AG08396 (cell line): Measurements from ENCODE around the gene CDC42BPA.
A peak's percentile ranks its signal among the peaks of the same experiment; 100 is the strongest.

Source experiments
- DNase-seq: peaks from one replicate; pipeline ENCODE4 v3.0.0; 2012; ENCODE audit warnings: low spot score, mixed read lengths

Gene CDC42BPA

DNA sequence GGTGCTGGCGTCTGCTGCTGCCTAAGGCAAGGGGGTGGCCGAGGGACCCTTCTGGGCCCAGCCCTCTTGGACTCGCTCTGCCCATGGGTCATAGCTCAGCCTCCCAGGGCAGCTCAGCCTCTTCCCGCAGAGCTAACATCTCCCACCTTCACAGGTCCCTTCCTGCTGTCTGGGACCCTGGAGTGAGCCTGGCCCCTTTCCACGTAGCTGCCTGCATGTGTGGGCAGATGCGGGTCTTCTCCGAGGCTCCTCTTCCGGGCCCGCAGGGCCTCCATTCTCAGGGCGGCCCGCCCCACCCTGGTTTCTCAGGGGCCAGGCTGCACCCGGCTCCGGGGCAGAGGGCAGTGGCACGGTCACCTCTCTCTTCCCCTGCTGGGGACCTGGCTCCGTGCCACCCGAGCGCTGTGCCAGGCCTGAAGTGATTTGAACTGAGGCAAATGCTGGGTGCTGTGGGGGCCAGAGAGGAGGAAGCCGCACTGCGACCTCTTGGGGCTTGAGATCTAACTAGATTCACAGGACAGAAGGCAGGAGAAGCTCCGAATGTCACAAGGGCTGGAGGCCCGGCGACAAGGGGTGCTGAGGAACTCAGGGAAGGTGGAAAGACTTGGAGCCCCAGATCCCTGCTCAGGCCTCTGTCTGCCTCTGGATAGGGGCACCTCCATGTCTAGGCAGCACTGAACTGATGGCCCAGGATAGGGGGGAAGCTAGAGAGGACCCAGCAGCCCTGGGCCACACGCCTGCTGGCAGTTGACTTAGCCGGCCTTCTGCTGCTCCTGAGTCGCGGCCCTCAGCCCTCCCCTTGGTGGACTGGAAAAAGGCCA is 337.5 kb downstream of the CDC42BPA start:
- no peak for DNase-seq

DNA sequence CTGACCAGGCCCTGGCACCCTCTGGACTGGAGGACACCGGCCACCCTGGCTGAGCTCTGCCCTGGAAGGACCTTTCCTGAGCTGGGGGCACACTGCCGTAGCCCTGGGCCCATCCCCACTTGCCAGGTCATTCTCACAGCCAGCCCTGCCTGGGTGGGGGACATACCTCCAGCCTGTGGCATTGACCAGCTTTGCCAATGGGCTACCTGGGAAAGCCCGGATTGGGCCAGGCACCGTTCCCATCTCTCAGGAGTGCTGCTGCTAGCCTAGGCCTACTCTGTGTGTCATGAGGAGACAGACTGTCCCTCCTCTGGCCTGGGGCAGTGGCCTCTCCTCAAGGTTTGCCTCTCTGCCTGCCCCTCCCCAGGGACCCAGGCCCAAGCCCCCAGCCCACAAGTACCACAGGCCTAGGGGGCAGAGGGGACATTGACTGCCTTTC is 338.2 kb downstream of the CDC42BPA start:
- no peak for DNase-seq

DNA sequence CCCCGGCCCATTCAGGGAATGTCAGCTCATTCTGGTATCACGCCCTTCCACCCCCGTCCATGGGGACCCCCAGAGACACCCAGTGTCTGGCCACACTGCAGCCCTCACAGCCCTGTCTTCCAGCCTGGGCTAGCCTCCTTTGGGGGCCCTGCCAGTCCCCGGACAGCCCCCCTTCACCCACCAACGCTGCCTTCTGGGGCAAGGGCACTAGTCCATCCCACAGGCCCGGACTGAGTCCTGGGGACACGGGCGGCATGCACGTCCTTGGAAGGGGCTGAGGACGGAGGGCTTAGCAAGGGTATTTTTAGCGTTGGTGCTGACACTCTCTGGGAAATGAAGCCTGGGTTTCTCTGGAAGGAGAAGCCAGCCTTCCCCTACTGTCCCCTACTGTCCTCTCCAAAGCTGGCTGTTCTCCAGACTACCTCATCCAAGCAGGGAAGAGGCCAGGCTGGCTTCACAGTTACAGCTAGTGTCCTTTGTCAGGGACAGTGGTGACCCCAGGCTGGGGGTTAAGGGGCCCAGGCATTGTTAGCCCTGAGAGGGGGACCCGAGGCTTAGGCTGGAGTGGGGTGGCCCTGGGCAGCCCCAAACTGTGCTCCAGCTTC is 338.7 kb downstream of the CDC42BPA start:
- DNase-seq = no peak

GRCh38 chr1:226979115-226979516 is 339.2 kb downstream of the CDC42BPA start:
- no peak for DNase-seq

GRCh38 chr1:226978432-226979114 is 339.7 kb downstream of the CDC42BPA start:
- DNase-seq = no peak

GRCh38 chr1:226977643-226978431 is 340.5 kb downstream of the CDC42BPA start:
- no peak for DNase-seq

DNA sequence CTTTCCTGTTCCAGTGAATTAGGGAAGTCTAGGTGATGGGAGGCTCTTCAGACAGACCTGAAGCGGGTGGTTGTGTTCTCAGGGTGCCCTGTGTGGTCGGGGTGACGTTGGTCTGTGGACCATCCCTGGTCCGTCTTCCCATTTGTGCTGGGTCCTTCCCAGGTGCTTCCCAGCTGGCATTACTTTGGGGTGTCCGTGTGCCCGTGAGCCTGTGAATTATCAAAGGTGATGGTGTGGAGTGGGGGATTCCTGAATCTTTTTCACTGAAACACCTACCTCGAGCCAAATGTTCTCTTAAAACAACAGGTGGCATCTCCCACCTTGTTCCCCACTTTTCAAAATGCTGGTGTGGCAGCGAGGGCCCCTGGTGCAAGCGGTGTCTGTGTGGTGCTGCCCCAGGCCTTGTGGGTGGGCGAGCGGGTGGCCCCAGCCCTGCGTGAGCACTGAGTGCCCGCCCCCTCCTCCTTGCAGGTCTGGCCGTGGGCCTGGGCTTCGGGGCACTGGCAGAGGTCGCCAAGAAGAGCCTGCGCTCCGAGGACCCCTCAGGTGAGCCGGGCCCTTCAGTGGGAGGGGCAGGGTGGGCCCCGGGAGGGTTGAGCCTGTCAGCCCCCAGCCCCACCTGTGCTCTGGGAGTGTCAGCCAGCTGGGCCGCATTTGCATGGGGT is 341.2 kb downstream of the CDC42BPA start:
- DNase-seq = no peak

DNA sequence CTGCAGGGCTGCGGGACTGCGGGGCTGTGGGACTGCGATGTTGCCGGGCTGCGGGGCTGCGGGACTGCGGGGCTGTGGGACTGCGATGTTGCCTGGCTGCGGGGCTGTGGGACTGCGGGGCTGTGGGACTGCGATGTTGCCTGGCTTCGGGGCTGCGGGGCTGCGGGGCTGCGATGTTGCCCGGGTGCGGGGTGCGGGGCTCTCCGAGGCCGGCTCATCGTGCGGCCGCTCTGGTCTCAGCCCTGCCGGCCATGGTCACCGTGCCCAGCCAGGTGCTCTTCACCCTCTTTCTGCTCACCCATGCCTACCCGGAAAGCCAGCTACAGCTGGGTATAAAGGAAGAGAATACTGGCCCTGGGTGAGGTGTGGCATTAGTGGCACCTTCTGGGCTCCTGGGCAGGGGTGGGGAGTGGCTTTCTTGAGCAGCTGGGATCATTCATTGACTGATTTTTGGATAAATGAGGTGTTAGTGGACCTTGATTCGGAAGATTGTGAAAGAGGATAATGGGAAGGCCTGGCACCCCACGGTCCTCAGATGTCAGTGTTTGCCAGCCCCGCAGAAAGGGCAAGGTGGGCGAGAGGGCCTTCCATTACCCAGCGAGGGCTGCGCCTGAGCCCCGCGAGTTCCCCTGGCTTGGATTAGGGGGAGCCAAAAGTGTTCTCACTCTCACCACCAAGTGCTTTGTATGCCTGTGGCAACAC is 341.9 kb downstream of the CDC42BPA start:
- DNase-seq = no peak

DNA sequence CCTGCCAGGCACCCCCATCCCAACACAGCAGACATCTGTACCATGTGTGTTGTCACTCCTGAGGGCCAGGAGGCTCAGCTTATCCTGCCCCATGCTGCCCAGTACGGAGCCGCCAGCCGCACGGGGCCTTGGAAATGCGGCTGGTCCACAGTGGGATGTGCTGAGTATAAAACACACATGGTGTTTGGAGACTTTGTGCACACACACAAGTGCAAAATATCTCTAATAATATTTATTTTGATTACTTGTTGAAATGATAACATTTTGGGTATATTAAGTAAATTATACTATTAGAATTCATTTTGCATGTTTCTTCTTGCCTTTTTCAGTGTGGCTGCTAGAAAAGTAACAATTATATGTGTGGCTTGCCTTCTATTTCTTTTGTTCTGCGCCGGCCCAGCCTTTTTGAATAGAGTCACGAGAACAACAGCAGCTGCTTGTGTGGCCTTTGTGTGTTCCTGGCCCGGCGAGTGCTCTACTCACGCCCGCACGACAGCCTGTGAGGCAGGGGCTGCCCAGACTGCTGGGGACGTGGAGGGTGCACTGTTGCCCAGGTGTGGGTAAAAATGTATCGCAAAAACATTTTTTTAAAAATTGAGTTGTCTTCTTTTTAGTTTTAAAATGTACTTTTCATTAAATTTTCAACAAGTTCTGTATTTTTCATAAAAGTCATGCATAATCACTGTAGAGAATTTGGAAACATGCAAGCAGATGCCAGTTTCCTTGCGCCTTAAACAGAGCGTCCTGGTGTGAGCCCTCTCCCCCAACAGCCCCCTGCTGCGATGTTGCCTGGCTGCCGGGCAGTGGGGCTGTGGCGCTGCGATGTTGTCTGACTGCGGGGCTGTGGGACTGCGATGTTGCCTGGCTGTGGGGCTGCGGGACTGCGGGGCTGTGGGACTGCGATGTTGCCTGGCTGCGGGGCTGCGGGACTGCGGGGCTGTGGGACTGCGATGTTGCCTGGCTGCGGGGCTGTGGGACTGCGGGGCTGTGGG is 342.7 kb downstream of the CDC42BPA start:
- DNase-seq = no peak

DNA sequence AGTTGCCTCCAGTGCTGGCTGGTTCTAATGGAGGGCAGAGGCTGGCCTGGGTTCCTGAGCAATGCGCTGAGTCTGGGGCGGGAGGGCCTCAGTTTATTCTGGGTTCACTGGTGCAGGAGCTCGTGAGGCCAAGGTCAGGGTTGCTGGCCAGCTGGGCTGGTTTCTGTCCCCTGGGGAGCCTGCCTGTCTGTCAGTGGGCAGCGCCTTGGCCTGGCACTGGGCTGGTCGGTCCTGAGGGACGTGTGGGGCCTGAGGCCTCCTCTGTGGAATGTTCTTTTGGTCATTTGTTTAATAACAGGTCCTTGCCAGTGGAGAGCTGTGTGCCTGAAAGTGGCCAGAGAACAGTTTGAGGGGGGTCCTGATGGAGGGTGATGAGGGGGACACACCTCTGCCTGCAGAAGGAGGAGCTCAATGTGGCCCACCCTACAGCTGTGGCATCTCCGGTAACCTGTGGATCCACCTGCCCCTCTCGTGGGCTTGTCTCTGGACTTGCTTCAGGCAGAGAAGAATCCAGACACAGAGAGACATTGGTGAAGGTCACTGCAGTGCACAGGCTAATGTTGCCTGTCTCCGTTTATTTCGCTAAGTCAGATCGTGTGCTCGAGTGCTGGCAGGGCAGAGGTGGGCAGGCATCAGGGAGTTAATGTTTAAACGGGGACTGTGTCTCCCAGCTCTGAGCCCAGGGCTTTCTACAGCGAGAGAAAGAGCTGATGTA is 343.6 kb downstream of the CDC42BPA start:
- DNase-seq = no peak

DNA sequence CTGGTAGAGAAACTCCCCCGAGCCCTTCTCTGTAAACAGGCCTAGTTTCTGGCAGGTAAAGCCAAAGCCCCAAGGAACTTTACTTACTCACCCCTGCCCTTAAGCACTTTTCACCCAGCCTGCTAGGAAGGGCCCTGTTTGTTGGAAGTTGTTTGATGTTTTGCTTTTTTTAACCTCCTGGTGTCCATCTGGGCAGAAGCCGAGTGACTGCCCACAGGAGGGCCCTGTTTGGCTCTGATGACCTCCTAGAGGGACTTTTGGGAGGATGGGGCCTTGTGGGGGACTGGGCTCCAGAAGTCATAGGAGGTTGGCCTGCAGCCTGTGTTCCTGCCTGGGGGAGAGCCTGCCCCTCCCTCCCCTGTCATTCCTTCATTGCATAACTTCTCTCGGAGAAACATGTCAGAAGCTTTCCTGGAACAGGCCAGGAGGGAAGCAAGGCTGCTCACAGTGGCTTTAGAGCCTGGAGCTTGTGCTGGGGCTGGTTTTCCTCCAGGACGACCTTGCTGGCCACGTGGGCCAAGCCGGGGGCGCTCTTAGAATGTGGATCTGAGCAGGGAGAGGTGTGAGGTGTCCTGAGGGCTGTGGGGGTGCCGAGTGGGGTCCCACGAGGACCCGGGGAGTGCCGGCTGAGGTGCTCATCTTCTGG is 344.3 kb downstream of the CDC42BPA start:
- DNase-seq = peak; percentile 54

GRCh38 chr1:226973371-226973897 is 344.9 kb downstream of the CDC42BPA start:
- DNase-seq = no peak

GRCh38 chr1:226972931-226973330 is 345.4 kb downstream of the CDC42BPA start:
- DNase-seq = no peak

- no peak for DNase-seq
These were observed 346.5 kb downstream of the CDC42BPA start for GRCh38 chr1:226971765-226972164.

GRCh38 chr1:226967665-226968064 is 350.6 kb downstream of the CDC42BPA start:
- no peak for DNase-seq

DNA sequence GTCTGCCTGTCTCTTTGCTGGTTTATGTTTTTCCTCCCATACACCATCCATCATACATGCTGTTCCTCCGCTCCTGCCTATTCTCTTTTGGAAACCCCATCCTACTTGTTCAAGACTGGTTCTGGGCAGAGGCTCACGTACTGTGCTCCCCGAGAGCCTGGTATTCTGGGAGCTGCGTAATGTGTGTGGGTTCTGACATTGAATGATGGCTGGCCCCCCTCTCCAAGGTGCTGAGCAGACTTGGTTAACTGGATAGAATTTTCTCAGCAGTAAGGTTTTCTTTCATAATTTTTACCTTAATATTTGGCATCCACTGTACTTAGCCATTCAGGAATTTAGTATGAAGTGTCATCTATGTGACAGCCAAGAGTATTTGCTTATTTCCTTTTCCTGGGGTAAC is 351.6 kb downstream of the CDC42BPA start:
- no peak for DNase-seq

GRCh38 chr1:226965581-226966440 is 352.5 kb downstream of the CDC42BPA start:
- no peak for DNase-seq
